ENCODE results near the gene TMIGD2.
"Not testable (repeated sequence)": the region's sequence is repeated elsewhere in the genome, so short reads cannot be mapped to it uniquely, and the experiment has no call there.

Gene TMIGD2

GRCh38 chr19:4295972-4296771 lies 6.0 kb downstream of the TMIGD2 start:
- peak; percentile 22 for DNase-seq

GRCh38 chr19:4294389-4294788 lies 7.8 kb downstream of the TMIGD2 start:
- no peak for DNase-seq

- no peak for DNase-seq
Measured at GRCh38 chr19:4292515-4292914, 9.7 kb downstream of the TMIGD2 start.

- DNase-seq, result no peak
Measured at GRCh38 chr19:4291184-4291732, 10.9 kb downstream of the TMIGD2 start.

- no peak for DNase-seq
Measured at GRCh38 chr19:4288091-4288777, 14.0 kb downstream of the TMIGD2 start.

GRCh38 chr19:4286141-4286540 lies 16.0 kb downstream of the TMIGD2 start:
- DNase-seq, result not testable (repeated sequence)

GRCh38 chr19:4284974-4285373 lies 17.2 kb downstream of the TMIGD2 start:
- DNase-seq, result no peak

- DNase-seq, result no peak
Measured at GRCh38 chr19:4284176-4284958, 17.8 kb downstream of the TMIGD2 start.

- DNase-seq, result no peak
Measured at GRCh38 chr19:4279530-4280422, 22.4 kb downstream of the TMIGD2 start.

- no peak for DNase-seq
Measured at GRCh38 chr19:4279267-4279529, 23.0 kb downstream of the TMIGD2 start.

GRCh38 chr19:4278419-4279266 lies 23.5 kb downstream of the TMIGD2 start, which contains the start of gene SHD:
Gene SHD (plus strand): TSS chr19:4279266. CDS start chr19:4280064, 798 bp downstream.
- no peak for DNase-seq

- DNase-seq, result no peak
Measured at GRCh38 chr19:4278010-4278409, 24.2 kb downstream of the TMIGD2 start.

GRCh38 chr19:4277191-4277696 lies 24.9 kb downstream of the TMIGD2 start:
- no peak for DNase-seq

- not testable (repeated sequence) for DNase-seq
Measured at GRCh38 chr19:4274321-4274686, 27.9 kb downstream of the TMIGD2 start.

GRCh38 chr19:4272894-4273293 lies 29.3 kb downstream of the TMIGD2 start:
- no peak for DNase-seq

GRCh38 chr19:4268816-4269430 lies 33.3 kb downstream of the TMIGD2 start:
- no peak for DNase-seq

- no peak for DNase-seq
Measured at GRCh38 chr19:4267901-4268815, 34.0 kb downstream of the TMIGD2 start.

GRCh38 chr19:4267101-4267900 lies 34.9 kb downstream of the TMIGD2 start:
- DNase-seq, result peak; percentile 2

All from midbrain (tissue), 1 donor.